ENCODE data around the gene PPL.

DNA sequence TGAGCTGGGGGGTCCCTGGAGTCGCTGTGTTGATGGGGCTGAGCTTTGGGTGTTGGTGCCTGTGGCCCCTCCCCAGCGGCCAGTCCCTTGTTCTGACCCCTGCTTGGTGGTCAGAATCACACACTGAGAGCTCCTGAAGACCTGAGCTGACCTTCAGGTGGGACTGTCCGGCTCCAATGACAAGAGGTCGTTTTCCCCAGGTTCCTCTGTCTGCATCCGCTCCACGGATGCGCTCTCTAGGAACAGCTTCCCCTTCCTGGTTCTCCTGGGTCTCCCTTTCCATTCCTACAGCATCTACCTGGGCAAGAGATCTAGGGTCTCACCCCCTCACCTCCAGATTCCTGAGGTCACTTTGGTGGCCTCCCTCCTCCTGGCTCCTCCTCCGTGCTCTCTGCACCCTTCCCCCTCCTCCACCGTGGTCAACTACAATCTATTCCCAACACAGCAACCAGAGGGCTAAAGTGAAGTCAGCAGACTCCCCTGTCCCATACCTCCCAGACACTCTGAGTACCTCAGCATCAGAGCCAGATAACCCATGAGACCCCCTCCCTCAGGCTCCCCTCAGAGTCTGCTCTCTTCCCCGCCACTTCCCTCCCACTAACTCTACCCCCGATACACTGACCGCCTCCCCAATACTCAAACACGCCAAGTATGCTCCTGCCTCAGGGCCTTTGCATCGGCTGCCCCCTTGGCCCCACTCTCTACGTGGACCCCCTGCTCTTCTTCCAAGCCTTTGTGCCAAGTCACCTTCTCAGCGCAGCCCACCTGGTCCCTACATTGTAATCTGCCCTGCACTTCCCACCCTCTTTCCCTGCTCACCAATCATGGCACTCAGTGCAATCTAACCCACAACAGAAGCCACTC, 12.2 kb upstream of the PPL start:
- no peak for TF ChIP-seq POLR2A (IDR thresholded peaks at IDR 0.05)
- TF ChIP-seq CTCF (IDR thresholded peaks at IDR 0.05 in 4 of 5, conservative IDR thresholded peaks at IDR 0.05 in 1 of 5): no peak

All from gastrocnemius medialis (tissue), 4 donors.